Right forelimb (tissue), 1 donor: ENCODE data around the gene PMIS2.
"Not testable (repeated sequence)": the region's sequence is repeated elsewhere in the genome, so short reads cannot be mapped to it uniquely, and the experiment has no call there.

Experiments
- DNase-seq: peaks from one replicate; pipeline ENCODE4 v3.0.0-alpha.2; 2018

Gene PMIS2

DNA sequence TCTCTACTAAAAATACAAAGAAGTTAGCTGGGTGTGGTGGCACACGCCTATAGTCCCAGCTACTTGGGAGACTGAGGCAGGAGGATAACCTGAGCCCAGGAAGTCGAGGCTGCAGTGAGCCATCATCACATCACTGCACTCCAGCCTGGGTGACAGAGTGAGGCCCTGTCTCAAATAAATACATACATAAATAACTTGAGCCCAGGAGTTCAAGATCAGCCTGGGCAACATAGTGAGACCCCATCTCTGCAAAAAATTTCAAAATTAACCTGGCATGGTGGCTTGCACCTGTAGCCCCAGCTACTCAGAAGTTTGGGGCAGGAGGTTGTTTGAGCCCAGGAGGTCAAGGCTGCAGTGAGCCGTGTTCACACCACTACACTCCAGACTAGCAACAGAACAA is 9.1 kb downstream of the PMIS2 start:
- not testable (repeated sequence) for DNase-seq

DNA sequence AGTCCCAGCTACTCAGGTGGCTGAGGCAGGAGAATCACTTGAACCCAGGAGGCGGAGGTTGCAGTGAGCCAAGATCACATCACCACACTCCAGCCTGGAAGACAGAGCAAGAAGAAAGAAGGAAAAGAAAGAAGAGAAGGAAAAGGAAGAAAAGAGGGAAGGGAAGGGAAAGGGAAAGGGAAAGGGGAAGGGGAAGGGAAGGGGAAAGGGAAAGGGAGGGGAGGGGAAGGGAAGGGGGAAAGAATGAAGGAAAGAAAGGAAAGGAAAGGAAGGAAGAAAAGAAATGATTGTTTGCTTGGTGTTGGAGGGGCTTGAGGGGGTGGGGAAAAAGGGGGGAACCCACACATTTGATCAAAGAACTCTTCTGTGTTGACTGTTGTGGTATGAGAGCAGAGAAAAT is 10.0 kb downstream of the PMIS2 start:
- no peak for DNase-seq

DNA sequence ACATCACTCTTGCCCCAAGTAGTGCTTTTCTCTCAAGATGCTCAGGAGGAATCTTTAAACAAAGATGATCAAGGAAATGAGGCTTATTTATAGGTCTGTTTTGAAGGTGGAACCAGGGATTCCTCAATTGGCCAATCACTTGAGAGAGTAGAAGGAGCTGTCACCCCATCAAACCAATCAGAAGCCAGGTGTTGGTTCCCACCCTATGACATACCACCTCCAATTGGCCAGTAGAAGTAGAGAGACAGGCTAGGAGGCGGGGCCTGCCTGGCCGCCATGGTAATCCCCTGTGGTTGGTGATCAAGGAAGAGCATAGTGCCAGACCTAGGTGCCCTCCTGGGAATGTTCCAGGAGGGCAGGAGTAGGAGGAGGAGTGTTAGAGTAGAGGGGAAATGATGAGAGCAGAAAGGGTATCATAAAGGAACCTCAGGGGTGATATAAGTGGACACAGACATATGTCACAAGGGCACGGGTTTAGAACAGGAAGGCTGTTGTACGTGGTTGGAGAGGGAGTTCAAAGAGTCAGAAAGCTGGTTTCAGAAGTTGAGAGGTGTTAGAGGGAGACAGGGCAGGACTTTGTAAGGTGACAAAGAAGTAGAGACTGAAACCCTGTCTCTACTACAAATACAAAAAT is 10.5 kb downstream of the PMIS2 start:
- DNase-seq, result no peak

DNA sequence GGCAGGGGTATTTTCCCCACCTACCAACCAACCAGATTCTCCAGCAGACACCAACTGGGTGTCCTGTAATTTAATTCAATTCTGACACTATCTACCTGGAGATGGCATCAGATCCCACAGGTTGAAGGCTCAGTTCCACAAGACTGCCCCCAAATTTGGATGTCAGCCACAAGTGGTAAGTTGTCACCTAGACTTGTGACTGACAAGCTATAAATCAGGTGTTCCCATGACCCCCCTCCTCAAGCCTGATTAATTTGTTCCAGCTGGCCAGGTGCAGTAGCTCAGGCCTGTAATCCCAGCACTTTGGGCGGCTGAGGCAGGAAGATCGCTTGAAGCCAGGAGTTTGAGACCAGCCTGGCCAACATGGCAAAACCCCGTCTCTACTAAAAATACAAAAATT is 16.0 kb downstream of the PMIS2 start:
- no peak for DNase-seq

DNA sequence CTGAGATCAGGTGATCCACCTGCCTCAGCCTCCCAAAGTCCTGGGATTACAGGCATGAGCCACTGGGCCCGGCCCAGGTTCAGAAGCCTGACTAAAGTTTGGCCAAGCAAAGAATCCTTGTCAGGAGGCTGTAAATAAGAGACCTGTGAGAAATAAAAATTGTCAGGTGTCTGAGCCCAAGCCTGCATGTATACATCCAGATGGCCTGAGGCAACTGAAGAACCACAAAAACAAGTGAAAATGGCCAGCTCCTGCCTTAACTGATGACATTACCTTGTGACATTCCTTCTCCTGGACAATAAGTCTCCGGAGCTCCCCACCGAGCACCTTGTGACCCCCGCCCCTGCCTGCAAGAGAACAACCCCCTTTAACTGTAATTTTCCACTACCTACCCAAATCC is 18.5 kb downstream of the PMIS2 start:
- DNase-seq, result not testable (repeated sequence)

DNA sequence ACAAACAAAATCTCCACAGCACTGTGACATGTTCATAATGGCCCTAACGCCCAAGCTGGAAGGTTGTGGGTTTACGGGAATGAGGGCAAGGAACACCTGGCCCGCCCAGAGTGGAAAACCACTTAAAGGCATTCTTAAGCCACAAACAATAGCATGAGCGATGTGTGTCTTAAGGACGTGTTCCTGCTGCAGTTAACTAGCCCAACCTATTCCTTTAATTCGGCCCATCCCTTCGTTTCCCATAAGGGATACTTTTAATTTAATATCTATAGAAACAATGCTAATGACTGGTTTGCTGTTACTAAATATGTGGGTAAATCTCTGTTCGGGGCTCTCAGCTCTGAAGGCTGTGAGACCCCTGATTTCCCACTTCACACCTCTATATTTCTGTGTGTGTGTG is 21.2 kb downstream of the PMIS2 start:
- DNase-seq, result not testable (repeated sequence)

DNA sequence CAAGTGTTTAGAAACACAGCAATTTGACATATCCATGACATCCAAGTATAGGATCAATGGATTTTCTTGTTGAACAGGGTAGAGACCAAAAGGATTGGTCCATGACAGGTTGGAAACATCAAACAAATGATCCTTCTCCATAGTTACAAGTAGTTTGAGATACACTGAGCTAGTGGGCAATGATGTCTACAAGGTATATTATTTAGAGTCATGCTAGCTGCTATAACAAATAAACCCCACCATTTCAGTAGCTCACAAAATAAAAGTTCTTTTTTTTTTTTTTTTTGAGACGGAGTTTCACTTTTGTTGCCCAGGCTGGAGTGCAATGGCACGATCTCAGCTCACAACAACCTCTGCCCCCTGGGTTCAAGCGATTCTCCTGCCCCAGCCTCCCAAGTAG is 21.7 kb downstream of the PMIS2 start:
- DNase-seq, result no peak

DNA sequence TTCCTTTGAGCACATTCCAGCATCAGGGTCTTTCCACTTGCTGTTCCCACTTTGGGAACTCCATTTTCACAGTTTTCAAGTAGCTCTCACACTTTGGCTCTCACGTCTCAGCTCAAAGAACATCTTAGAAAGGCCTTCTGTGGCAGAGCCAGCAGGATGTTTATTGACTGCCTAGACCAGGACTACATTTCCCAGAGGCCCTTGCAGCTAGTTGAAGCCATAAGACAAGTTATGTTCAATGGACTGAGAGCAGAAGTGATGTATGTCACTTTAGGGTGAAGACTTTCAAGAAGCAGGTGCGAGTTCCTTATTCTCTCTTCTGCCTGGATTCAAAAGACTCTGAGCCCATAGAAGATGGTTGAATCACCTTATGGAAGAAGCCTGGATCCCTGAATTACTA is 22.3 kb downstream of the PMIS2 start:
- DNase-seq, result no peak

DNA sequence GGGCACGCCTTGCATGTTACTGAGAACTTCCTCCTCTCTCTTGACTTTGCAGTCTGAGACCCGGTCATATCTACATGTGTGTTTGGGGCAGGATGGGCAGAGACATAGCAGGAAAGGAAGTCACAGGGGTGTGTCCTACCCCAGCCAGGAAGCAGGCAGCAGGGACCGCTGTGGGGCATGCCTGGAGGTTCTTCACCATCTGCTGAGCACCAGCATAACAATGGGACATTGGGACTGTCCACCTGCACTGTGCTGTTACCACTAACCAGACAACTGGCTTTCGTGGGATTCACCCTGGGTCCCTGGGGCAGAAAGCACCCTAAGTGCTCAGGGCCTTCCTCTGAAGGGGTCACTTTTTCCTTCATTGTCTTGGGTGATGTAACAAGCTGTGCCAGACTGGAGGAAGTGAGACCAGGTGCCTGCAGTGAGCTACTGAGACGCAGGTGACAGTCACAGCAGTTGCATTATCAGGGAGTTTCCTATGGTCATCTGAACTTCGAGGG is 23.9 kb downstream of the PMIS2 start:
- DNase-seq, result no peak

DNA sequence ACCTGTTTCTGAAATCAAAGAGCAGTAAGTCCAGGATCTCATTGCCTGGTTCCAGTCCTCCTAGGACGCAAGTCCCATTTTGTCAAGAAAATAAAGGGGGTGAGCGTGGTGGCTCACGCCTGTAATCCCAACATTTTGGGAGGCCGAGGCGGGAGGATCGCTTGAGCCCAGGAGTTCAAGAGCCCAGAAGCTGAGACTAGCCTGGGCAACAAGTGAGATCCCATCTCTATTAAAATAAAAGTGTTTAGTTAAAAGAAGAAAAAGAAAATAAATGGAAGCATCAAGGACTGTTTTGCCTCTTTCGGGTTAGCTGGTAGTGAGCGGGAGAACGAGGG is 26.2 kb downstream of the PMIS2 start:
- no peak for DNase-seq

DNA sequence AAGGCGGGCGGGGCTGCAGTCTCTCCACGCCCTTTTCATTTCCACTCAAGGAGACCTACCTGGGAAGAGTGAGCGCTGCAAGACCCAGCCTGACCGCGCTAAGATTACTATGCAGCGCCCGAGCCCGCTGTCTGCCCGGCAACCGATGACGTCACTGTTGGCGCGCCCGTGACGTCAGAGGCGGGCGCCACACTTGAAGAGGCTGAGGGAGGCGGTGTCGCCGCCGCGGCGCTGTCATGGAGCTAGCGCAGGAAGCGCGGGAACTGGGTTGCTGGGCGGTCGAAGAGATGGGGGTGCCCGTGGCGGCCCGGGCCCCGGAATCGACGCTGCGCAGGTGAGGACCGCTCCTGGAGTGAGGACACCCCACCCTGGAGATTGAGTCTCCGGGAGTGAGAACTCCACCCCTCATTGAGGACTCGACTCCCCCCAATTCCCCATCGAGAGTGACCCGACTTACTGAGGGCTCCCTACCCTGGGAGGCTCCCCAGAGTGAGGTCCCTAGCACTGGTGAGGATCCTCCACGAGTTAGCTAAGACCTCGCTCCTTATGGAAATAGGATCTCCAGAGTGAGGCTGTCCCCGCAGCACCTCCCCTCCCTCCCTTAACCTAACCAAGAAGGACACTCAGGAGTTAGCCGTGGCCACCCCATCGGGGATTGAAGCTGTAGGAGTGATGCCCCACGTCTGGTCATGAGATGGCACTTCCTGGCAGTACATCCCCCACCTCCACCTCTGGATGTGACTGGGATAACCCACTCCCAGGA is 26.8 kb downstream of the PMIS2 start, which contains the start of gene HAUS5:
HAUS5 (plus strand) TSS at position 177 of the 763 bp plus-strand sequence; CDS start at position 237, 60 bp downstream.
- peak; percentile 99 for DNase-seq

DNA sequence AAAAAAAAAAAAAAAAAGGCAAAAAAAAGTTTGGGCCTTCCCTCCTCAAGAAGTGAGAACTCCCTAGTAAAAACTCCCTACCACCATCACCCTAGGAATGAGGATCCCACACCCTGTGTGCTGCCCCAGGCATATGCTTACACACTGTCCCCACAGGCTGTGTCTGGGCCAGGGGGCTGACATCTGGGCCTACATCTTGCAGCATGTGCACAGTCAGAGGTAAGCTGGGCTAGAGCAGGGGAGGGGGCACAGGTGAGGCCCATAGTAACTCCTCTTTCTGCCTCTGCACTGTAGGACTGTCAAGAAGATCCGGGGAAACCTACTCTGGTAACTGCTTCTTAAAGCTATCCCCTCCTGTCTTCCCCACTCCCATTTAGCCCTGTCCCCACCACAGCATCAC is 27.6 kb downstream of the PMIS2 start:
- no peak for DNase-seq

DNA sequence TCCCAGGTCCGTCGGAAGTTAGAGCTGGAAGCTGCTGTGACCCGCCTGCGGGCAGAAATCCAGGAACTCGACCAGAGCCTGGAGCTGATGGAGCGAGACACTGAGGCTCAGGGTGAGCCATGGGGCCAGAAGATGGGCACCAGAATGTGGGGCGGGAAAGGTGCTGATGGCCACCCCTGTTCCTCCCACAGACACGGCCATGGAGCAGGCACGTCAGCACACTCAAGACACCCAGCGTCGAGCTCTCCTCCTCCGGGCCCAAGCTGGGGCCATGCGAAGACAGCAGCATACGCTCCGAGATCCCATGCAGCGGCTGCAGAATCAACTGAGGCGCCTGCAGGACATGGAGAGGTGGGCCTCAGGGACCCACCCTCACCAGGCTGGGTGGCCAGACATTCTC is 29.1 kb downstream of the PMIS2 start:
- no peak for DNase-seq

DNA sequence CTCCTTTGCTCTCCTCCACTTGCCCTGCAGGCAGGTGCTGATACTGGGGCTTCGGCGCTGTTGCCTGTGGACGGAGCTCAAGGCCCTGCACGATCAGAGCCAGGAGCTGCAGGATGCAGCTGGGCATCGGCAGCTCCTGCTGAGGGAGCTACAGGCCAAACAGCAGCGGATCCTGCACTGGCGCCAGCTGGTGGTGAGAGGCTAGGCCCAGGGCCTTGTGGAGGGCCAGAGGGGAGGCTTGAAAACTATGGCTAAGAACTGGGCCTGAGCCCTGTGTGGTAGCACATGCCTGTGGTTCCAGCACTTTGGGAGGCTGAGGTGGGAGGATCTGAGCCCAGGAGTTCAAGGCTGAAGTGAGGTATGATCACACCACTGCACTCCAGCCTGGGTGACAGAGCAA is 32.9 kb downstream of the PMIS2 start:
- no peak for DNase-seq

DNA sequence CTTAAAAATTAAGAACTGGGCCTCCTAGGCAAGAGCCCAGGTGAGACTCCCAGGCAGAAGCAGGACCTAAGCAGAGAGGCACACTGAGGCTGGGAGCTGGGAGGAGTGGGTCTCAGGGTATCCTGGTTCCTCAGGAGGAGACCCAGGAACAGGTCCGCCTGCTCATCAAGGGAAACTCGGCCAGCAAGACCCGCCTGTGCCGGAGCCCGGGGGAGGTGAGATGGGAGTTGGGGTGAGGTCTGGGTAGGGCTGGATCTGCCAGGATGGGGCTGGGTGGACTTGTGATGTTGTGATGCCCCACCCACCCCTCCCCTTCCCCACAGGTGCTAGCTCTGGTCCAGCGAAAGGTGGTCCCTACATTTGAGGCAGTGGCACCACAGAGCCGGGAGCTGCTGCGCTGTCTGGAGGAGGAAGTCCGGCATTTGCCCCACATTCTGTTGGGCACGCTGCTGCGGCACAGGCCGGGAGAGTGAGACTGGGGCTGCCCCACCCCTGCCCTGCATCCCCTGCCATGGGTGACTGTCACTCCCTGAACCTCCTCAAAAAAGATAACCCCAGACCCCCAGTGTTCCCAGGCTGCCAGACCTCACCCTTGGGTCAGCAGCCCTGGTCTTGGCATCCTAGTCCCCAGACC is 33.4 kb downstream of the PMIS2 start:
- no peak for DNase-seq

DNA sequence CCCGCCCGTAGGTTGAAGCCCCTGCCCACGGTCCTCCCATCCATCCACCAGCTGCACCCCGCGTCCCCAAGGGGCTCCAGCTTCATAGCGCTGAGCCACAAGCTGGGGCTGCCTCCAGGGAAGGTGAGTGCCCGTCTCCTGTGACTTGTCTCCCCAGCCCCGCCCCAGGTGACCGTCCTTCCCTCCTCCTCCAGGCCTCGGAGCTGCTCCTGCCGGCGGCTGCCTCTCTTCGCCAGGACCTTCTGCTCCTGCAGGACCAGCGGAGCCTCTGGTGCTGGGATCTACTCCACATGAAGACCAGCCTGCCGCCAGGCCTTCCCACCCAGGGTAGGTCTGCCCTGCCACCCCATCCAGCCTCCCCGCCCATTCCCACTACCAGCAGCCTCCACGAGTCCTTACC is 34.0 kb downstream of the PMIS2 start:
- DNase-seq, result no peak

DNA sequence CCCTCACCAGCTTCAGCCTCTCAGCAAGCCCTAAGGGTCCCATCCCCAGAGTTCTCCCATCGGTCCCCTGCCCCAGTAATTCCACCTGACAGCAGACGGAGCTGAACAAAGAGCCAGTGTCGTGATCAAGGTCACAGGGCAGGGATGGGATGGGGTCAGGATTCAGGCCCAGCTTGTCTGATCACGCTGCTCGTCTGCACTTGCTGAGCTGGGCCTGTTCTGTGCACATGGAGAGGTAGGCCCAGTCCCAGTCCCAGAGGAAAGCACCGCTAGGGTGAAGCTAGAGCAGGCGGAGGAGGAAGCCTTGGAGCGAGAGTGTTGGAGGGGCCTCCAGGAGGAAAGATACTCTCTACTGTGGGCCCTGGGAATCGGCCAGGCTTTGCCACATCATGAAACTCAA is 35.7 kb downstream of the PMIS2 start:
- no peak for DNase-seq

DNA sequence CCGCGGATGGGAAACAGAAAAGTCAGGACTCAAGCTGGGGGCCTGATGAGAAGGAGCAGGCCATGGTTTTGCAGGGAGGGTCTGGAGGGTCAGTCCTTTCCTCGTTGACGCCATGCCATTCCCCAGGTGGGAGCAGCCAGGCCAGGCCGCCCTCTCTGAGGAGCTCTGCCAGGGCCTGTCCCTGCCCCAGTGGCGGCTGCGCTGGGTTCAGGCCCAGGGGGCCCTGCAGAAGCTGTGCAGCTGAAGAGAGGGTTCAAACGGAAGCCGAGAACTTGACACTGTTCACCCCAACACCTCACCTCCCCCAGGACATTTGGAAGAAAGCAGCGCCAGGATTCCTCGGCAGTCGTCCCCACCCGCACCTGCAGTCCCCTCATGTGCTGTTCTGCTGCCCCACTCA is 36.8 kb downstream of the PMIS2 start:
- DNase-seq, result no peak

DNA sequence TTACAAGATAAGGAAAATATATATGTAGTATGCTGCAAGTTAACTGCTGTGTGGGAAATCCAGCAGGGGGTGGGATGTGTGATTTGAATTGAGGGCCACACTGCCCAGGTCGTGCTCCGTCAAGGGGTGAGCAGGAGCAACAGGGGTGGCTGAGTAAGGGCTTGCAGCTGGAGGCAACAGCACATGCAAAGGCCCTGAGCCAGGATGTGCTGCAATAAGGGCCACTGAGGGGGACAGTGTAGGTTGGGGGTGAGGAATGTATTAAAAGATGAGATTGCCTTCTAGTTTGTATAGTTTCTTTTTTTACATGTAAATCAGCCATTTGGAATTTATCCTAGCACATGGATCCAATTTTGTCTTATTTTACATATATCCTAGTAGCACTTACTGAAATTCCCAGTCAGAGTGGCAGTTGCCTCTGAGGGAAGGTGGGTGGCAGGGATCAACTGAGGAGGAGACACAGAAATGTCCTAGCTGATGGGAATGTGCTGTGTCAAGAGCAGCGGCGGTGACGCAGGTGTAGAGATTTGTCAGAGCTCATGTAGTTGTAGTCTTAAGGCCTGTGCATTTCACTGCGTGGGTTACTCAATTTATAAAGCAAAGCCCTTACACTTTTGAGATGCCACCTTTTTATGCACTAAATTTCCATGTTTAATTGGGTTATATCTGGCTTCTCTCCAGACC is 37.5 kb downstream of the PMIS2 start:
- DNase-seq, result no peak

DNA sequence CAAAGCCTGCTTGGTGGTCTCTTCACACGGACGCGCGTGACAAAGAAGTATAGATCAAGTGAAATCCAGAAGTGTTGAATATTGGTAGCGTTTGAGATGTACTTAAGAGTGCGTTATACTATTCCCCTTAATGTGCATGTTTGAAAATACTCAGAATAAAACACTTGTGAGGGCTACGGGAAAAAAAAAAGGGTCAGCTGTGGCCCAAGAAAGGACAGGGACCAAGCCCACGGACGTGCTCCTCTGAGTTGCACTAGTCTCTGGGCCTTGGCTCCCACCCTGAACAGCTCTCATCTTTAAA is 42.2 kb downstream of the PMIS2 start:
- no peak for DNase-seq

DNA sequence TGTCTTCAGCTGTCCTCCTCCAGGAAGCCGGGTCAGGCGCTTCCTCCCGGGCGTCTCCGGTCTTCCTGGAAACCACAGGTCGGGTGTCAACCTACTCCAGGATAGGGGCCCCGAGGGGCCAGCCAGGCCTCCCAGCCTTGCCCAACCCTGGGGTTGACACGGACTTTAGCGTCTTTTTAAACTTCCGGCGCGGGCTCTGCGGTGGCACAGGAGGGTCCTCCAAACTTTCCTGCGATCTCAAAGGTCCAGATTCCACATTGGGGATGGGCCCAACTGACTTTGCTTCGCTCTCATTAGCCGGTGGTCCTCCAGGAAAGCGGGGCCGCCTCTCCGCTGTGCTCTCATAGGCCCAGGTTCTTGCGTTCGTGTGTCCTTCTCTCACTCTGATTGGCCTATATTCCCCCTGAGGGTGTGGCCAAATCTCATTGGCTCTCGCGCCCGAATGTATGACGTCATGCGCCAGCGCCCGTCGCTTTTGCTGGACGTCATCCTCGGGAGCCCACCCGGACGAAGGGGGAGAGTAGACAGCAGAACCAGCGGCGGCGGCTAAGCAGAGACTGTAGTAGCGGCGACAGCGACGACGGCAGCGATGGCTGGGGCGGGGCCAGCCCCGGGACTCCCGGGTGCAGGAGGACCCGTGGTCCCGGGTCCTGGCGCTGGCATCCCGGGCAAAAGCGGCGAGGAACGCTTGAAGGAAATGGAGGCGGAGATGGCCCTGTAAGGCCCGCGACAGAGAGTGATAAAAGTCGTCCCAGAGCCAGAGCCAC is 42.8 kb downstream of the PMIS2 start, which contains the start of gene RBM42:
RBM42 (plus strand) TSS at position 472 of the 767 bp plus-strand sequence; CDS start at position 590, 118 bp downstream.
- DNase-seq, result peak; percentile 99

DNA sequence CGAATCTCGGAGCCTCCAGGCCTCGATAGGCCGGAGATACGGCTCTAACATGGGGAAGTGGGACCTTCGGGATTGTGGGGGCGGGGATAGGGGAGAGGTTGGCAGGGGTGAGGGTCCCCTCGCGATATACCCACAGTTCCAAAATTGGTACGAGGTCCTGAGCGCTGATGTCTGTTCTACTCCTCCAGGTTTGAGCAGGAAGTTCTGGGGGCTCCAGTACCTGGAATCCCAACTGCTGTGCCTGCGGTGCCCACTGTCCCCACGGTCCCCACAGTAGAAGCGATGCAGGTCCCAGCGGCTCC is 43.3 kb downstream of the PMIS2 start:
- DNase-seq, result no peak
